GM10847 (cell line): ENCODE results near the gene DICER1.

Experiments used
- POLR2A ChIP-seq: IDR thresholded peaks from 2 replicates; pipeline ENCODE4 v1.6.1; 2011; ENCODE audit not compliant: insufficient read length; ENCODE audit errors: extremely low read depth

DICER1 gene

GRCh38 chr14:95085321-95085720, 72.0 kb downstream of the DICER1 start:
- TF ChIP-seq POLR2A = no peak

DNA sequence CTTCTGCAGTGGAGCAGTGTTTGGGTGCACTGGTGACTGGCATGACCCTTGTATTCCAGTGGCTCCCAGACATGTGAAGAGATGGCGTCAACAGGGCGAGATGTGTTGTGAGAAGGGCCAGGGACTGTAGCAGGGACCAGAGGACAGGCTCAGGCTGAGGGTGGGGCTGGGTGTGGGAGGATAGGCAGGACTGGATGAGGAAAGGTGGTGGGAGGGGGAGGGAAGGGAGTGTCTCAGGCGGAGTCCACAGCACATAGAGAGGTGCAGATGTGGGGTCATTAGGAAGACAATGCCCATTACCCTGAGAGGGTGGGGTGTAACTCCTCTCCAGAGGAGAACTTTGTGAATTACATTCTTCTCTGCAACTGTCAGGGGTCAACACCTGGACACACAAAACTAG, 78.5 kb downstream of the DICER1 start:
- TF ChIP-seq POLR2A = no peak

GRCh38 chr14:95077345-95077744, 80.0 kb downstream of the DICER1 start:
- TF ChIP-seq POLR2A = no peak

DNA sequence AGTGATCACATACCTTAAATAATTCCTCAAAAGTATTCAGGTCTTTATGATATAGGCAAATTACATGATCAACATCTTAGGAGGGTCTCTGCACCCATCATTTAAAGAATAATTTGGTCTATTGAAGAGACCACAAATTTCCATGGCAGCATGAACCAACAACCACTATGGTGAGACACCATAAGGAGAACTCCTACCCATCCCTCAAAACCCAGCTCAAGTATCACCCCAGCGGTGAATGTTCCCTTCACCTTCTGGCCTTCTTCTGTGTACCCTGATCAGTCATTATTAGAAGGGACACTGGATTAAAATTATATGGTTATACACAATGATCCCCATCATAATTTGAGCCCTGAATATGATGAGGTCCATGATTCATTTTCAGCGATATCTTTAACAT, 81.5 kb downstream of the DICER1 start:
- no peak for TF ChIP-seq POLR2A

- no peak for TF ChIP-seq POLR2A
These were observed 83.4 kb downstream of the DICER1 start for GRCh38 chr14:95073947-95074346.

- no peak for TF ChIP-seq POLR2A
These were observed 84.9 kb downstream of the DICER1 start for GRCh38 chr14:95072310-95072905.

DNA sequence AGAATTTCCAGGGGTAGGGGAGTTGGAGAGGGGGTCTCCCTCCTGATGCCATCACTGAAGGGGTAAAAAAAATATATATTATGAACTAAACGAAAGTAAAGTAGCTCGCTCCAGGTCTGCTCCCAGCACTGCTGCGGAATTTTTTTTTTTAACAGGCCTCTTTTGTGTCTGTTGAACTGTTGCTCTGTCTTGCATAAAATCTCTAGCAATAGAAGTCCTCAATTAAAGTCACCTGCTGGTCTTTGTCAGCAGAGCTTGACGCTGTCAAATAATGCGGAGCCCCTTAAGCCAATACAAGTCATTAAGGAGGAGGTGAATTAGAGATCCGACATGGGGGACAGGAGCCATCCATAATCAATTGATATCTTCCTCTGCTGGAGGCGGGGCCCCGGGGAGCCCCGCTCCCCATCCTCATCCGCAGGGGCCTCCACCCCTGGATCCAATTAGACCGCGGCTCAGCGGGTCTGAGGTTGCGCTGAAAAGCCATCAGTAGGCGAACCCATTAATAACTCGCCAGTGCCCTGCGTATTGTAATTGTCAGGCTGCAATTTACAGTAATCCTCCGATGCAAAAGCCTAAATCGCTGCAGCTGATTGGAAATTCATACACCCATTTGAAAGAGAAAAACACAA, 85.6 kb downstream of the DICER1 start:
- TF ChIP-seq POLR2A = no peak

- TF ChIP-seq POLR2A = no peak
These were observed 86.4 kb downstream of the DICER1 start for GRCh38 chr14:95070748-95071435.

DNA sequence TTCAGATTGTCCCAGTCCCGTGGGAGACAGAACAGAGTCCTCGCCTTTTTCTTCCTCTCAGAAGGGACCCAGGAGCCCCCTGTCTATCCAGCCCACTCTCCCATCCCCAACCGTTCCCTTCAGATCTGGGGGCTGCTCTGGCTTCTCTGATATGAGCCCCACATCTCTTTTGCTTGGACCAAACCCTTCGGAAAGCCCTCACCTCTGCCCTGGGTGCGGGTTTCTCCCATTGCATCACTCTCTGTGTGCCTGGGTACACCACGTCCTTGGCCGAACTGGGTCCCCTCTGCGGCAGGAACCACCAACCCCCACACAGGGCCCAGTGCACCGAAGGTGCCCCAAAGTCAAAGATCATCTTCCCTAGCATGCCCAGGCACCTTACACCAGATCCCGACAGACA, 87.8 kb downstream of the DICER1 start:
- TF ChIP-seq POLR2A = no peak

DNA sequence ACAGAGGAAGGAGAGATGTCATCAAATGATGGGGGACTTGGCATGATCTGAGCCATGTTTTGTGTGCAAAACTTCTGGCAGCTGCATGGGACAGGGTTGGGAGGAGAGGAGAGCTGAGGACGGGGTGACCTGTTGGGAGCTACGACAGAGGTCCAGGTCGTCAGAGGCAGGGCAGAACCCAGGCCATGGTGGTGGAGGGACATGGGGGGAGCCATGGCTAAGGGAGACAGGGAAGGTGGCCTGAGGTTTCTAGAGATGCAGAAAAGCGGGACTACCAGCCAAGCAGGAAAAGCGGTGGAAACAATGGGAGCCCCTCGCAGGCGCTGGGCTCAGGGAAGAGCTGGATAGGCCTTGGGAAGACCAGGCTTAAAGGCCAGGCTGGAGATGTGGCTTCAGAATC, 88.3 kb downstream of the DICER1 start:
- no peak for TF ChIP-seq POLR2A

- no peak for TF ChIP-seq POLR2A
These were observed 88.8 kb downstream of the DICER1 start for GRCh38 chr14:95068521-95068920.

GRCh38 chr14:95068080-95068479, 89.2 kb downstream of the DICER1 start:
- TF ChIP-seq POLR2A = no peak

DNA sequence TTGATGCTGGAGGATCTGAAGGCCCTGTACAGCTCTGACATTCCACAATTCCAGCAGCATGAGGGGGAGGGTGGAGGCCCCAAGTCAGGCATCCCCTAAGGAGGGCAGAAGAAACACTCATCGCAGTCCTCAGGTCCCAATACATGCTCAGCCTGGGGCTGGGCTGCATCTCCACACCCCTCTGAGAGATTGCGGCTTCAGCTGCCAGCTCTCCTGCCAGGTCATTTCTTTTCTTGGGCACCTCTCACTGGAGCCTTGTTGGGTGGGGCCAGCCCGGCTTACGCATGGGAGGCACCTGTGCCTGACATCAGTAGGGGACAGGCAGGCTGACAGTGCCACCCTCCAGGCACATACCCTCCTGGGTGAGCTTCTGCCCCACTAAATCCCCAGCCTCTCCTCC, 89.8 kb downstream of the DICER1 start:
- TF ChIP-seq POLR2A = no peak

DNA sequence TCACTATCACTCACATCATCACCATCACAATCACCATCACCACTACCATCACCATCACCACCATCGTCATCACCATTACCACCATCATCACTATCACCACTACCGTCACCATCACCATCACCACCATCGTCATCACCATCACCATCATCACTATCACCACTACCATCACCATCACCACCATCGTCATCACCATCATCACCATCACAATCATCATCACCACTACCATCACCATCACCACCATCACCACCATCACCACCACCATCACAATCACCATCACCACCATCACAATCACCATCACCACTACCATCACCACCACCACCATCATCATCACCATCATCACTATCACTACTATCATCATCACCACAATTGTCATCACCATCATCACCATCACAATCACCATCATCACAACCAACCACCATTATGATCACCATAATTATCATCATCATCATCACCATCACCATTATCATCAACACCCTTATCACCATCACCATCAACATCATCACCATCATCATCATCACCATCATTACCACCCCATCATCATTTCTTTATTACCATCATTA, 90.8 kb downstream of the DICER1 start:
- no peak for TF ChIP-seq POLR2A

- TF ChIP-seq POLR2A = no peak
These were observed 91.9 kb downstream of the DICER1 start for GRCh38 chr14:95065411-95065810.

DNA sequence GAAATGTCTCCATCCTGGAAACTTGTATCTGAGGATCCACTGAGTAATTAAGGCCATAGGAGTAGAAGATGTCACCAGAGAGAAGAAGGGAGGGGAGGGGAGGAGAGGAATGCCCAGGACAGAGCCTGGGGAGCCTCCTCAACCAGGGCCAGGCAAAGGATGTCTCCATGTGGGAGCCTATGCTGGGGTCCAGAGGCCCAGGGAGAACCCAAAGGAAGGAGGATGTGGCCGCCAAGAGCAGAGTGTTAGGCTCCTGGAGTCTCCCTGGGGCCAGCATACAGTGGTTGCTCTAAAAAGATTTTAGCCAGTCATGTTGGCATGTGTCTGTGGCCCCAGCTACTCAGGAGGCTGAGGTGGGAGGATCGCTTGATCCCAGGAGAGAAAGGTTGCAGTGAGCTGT, 92.6 kb downstream of the DICER1 start:
- TF ChIP-seq POLR2A = no peak
